A673 (cell line): Measurements from ENCODE around the gene SERINC5. TPM values are rescaled to one million over a fixed set of nuclear protein-coding genes. Genes with fewer than 3 reads are reported as not detected.

Source experiments
- BruUV-seq: library from RNA; stranded (reverse); fragments of 400-500 nt; replicated peaks from 2 replicates; lab custom pipeline; 2021; lab: Mats Ljungman, UMichigan
- CTCF ChIA-PET: fragments of 300-600 bp; sonication (Branson Sonifier 250); formaldehyde crosslinking; loops from one replicate; lab custom pipeline; 2022; ENCODE audit warnings: antibody characterized with exemption; lab: Charles Lee
- POLR2A ChIA-PET: fragments of 300-600 bp; sonication (Branson Sonifier 250); formaldehyde crosslinking; loops from one replicate; lab custom pipeline; 2022; ENCODE audit warnings: antibody characterized with exemption; ENCODE audit not compliant: low non-redundant PET; lab: Charles Lee
- DNase-seq: peaks from one replicate; pipeline ENCODE4 v3.0.0-alpha.2; 2015; ENCODE audit warnings: low spot score
- H3K27ac ChIP-seq: fragments of 200-600 bp; sonication (generic); 2 replicates; pipeline ENCODE4 v1.5.1; 2016; ENCODE audit warnings: mixed run types, low read depth, mild to moderate bottlenecking, mixed read lengths, antibody characterized with exemption, low read length; ENCODE audit not compliant: poor library complexity, severe bottlenecking
- H3K27me3 ChIP-seq: fragments of 200-600 bp; sonication (generic); replicated peaks from 2 replicates; pipeline ENCODE4 v1.6.1; 2017; ENCODE audit warnings: mixed run types, low read depth, mild to moderate bottlenecking, mixed read lengths, antibody characterized with exemption, low read length; ENCODE audit not compliant: insufficient read depth, poor library complexity
- H3K36me3 ChIP-seq: fragments of 200-600 bp; sonication (generic); 2 replicates; pipeline ENCODE4 v1.6.1; 2016; ENCODE audit warnings: mixed run types, mild to moderate bottlenecking, mixed read lengths, antibody characterized with exemption, low read length; ENCODE audit not compliant: insufficient read depth, poor library complexity, severe bottlenecking
- H3K4me1 ChIP-seq: fragments of 200-600 bp; sonication (generic); 2 replicates; pipeline ENCODE4 v1.6.1; 2017; ENCODE audit warnings: mixed run types, mild to moderate bottlenecking, mixed read lengths, antibody characterized with exemption, low read length; ENCODE audit not compliant: insufficient read depth, poor library complexity, severe bottlenecking
- H3K4me3 ChIP-seq: fragments of 200-600 bp; sonication (generic); 2 replicates; pipeline ENCODE4 v1.5.1; 2016; ENCODE audit warnings: low read depth, mixed run types, mild to moderate bottlenecking, mixed read lengths, low read length; ENCODE audit not compliant: poor library complexity, severe bottlenecking
- H3K9me3 ChIP-seq: fragments of 200-600 bp; sonication (generic); 2 replicates; pipeline ENCODE4 v1.6.1; 2016; ENCODE audit warnings: mixed run types, low read depth, mild to moderate bottlenecking, mixed read lengths, antibody characterized with exemption, low read length; ENCODE audit not compliant: poor library complexity, severe bottlenecking
- CTCF ChIP-seq: fragments of 300-800, 200-600 bp; sonication (generic); conservative IDR thresholded peaks from 2 replicates; pipeline ENCODE4 v1.5.1; 2017; ENCODE audit warnings: low read depth, mild to moderate bottlenecking, antibody characterized with exemption, low read length, moderate library complexity, mixed read lengths
- EZH2 ChIP-seq: fragments of 200-600 bp; sonication (generic); IDR thresholded peaks from 2 replicates; pipeline ENCODE4 v1.6.1; 2017; ENCODE audit warnings: borderline replicate concordance, low read depth, mild to moderate bottlenecking, mixed read lengths, antibody characterized with exemption, low read length; ENCODE audit not compliant: poor library complexity, severe bottlenecking
- intact Hi-C: fragments of 100-400 bp; cut with micrococcal nuclease; formaldehyde crosslinking; loops from one replicate; pipeline ENCODE4 v1.10.0; 2022; ENCODE audit not compliant: unreplicated experiment
- total RNA-seq: library from RNA; stranded (reverse); gene quantifications from 2 replicates; pipeline ENCODE4 v1.2.3, GENCODE V29; 2021

SERINC5 gene
- total RNA-seq, 1 experiment from 2014 or later = 20.6 TPM

- CTCF ChIA-PET = no interaction called here
These were observed 44.3 kb upstream of the SERINC5 start for GRCh38 chr5:80300125-80300524.

DNA sequence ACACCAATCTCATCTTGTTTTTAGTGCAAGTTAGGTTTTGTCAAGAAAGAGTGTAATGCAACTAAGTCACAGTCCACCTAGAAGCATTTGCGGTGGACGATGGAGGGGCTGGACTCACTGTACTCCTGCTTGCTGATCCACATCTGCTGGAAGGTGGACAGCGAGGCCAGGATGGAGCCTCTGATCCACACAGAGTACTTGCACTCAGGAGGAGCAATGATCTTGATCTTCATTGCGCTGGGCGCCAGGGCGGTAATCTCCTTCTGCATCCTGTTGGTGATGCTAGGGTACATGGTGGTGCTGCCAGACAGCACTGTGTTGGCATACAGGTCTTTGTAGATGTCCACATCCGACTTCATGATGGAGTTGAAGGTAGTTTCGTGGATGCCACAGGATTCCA lies 43.8 kb upstream of the SERINC5 start:
- intact Hi-C loops = no loop called here
- H3K4me1 ChIP-seq = no peaks in the 10 kb centered on the region
- TF ChIP-seq CTCF (no peak), EZH2 (no peak)
- H3K4me3 ChIP-seq = no peak overlapping the region
- no TSS peak for BruUV-seq
- ChIA-PET POLR2A (no interaction called here), CTCF (no interaction called here)
- no peak overlapping the region for H3K27ac ChIP-seq
- H3K27me3 ChIP-seq = no peaks in the 10 kb centered on the region
- no peaks in the 10 kb centered on the region for H3K36me3 ChIP-seq
- no peak for DNase-seq
- H3K9me3 ChIP-seq = no peaks in the 10 kb centered on the region

More at GRCh38 chr5:80300125-80300524, 44.3 kb upstream of the SERINC5 start:
- H3K36me3 ChIP-seq = no peaks in the 10 kb centered on the region
- no TSS peak for BruUV-seq
- POLR2A ChIA-PET = no interaction called here
- no peak overlapping the region for H3K27ac ChIP-seq
- TF ChIP-seq CTCF (no peak), EZH2 (no peak)
- no peaks in the 10 kb centered on the region for H3K27me3 ChIP-seq
- H3K9me3 ChIP-seq = no peaks in the 10 kb centered on the region
- no peaks in the 10 kb centered on the region for H3K4me1 ChIP-seq
- intact Hi-C loops = no loop called here
- no peak overlapping the region for H3K4me3 ChIP-seq
- DNase-seq = no peak

- Histone ChIP-seq H3K4me3 (no peak overlapping the region), H3K4me1 (no peaks in the 10 kb centered on the region), H3K27ac (no peak overlapping the region), H3K9me3 (no peaks in the 10 kb centered on the region), H3K36me3 (no peaks in the 10 kb centered on the region), H3K27me3 (no peaks in the 10 kb centered on the region)
- CTCF ChIA-PET = interaction anchor here (0.7 kb wide), 1 partner anchor 1350 kb away, joined by 7 read pairs; no protein-coding TSS in a partner anchor
- no peak for TF ChIP-seq EZH2
- TF ChIP-seq CTCF = no peak
- BruUV-seq = no TSS peak
- DNase-seq = no peak
- intact Hi-C loops = no loop called here
- POLR2A ChIA-PET = no interaction called here
These were observed 40.3 kb upstream of the SERINC5 start for GRCh38 chr5:80296121-80296520.
